Activated CD4-positive, CD25-positive, alpha-beta regulatory T cell (primary cell): ENCODE data around the gene IWS1.
"Not testable (repeated sequence)": the region's sequence is repeated elsewhere in the genome, so short reads cannot be mapped to it uniquely, and the experiment has no call there.

Experiments used
- DNase-seq, 4 experiments: peaks; one replicate each; lab custom pipeline; 2025; lab: John Stamatoyannopoulos, UW

Gene IWS1

GRCh38 chr2:127526132-127527000 is at the start of gene IWS1:
TSS of gene IWS1 (minus strand) at chr2:127526489. CDS start at chr2:127526208, 281 bp downstream.
- peak; percentile 83 to 84 (median 84) for DNase-seq

GRCh38 chr2:127575941-127576432 is 49.7 kb upstream of the IWS1 start:
- DNase-seq = no peak

GRCh38 chr2:127575185-127575765 is 49.0 kb upstream of the IWS1 start:
- no peak for DNase-seq

- no peak for DNase-seq
Measured at GRCh38 chr2:127574656-127575055, 48.4 kb upstream of the IWS1 start.

- no peak for DNase-seq
Measured at GRCh38 chr2:127573771-127574170, 47.5 kb upstream of the IWS1 start.

- no peak for DNase-seq
Measured at GRCh38 chr2:127573298-127573697, 47.0 kb upstream of the IWS1 start.

GRCh38 chr2:127572841-127573240 is 46.6 kb upstream of the IWS1 start:
- no peak for DNase-seq

- not testable (repeated sequence) for DNase-seq
Measured at GRCh38 chr2:127572352-127572751, 46.1 kb upstream of the IWS1 start.

GRCh38 chr2:127570282-127571250 is 44.3 kb upstream of the IWS1 start:
- DNase-seq = no peak

GRCh38 chr2:127569666-127570065 is 43.4 kb upstream of the IWS1 start:
- no peak for DNase-seq

GRCh38 chr2:127568128-127568527 is 41.8 kb upstream of the IWS1 start:
- DNase-seq = no peak

- DNase-seq = no peak
Measured at GRCh38 chr2:127567351-127567854, 41.1 kb upstream of the IWS1 start.

- DNase-seq = no peak
Measured at GRCh38 chr2:127566576-127566975, 40.3 kb upstream of the IWS1 start.

GRCh38 chr2:127566139-127566417 is 39.8 kb upstream of the IWS1 start:
- no peak for DNase-seq

GRCh38 chr2:127565261-127566138 is 39.2 kb upstream of the IWS1 start:
- DNase-seq = no peak

GRCh38 chr2:127564429-127565260 is 38.4 kb upstream of the IWS1 start:
- no peak for DNase-seq

- DNase-seq = no peak
Measured at GRCh38 chr2:127563458-127564428, 37.5 kb upstream of the IWS1 start.

- no peak for DNase-seq
Measured at GRCh38 chr2:127562936-127563335, 36.6 kb upstream of the IWS1 start.

GRCh38 chr2:127561371-127561770 is 35.1 kb upstream of the IWS1 start:
- no peak for DNase-seq
